Loucy (cell line): ENCODE results near the gene PLAC1.

Experiments
- H2AFZ ChIP-seq: fragments of 200-600 bp; sonication (generic); 2 replicates; pipeline ENCODE4 v1.6.0; 2016; ENCODE audit warnings: antibody characterized with exemption, mild to moderate bottlenecking, low read length, moderate library complexity
- H3F3A ChIP-seq: fragments of 200-600 bp; 2 replicates; pipeline ENCODE4 v1.6.0; 2016; ENCODE audit warnings: antibody characterized with exemption, low read depth, mild to moderate bottlenecking
- H3K27me3 ChIP-seq: fragments of 200-600 bp; sonication (generic); 2 replicates; pipeline ENCODE4 v1.6.1; 2014; ENCODE audit warnings: low read length, mild to moderate bottlenecking; ENCODE audit not compliant: insufficient read depth, poor library complexity, severe bottlenecking
- H3K36me3 ChIP-seq: fragments of 200-600 bp; sonication (generic); 2 replicates; pipeline ENCODE4 v1.6.1; 2016; ENCODE audit warnings: low read length; ENCODE audit not compliant: insufficient read depth
- H3K4me1 ChIP-seq: fragments of 200-600 bp; sonication (generic); 2 replicates; pipeline ENCODE4 v1.5.1; 2014; ENCODE audit warnings: low read length, mild to moderate bottlenecking; ENCODE audit not compliant: insufficient read depth, poor library complexity, severe bottlenecking
- H3K4me2 ChIP-seq: fragments of 200-600 bp; sonication (generic); 2 replicates; pipeline ENCODE4 v1.6.0; 2014; ENCODE audit warnings: antibody characterized with exemption, low read length, low read depth, mild to moderate bottlenecking; ENCODE audit not compliant: poor library complexity, severe bottlenecking
- H3K4me3 ChIP-seq: fragments of 200-600 bp; sonication (generic); 2 replicates; pipeline ENCODE4 v1.5.1; 2014; ENCODE audit warnings: low read length, mild to moderate bottlenecking, mixed read lengths; ENCODE audit not compliant: poor library complexity, severe bottlenecking
- H3K79me2 ChIP-seq: fragments of 200-600 bp; sonication (generic); 2 replicates; pipeline ENCODE4 v1.6.1; 2014; ENCODE audit warnings: low read length; ENCODE audit not compliant: insufficient read depth
- H3K9ac ChIP-seq: fragments of 200-600 bp; sonication (generic); 2 replicates; pipeline ENCODE4 v1.6.0; 2014; ENCODE audit warnings: mild to moderate bottlenecking, low read depth, low read length, moderate library complexity; ENCODE audit not compliant: poor library complexity, severe bottlenecking
- H3K9me2 ChIP-seq: fragments of 200-600 bp; sonication (generic); replicated peaks from 2 replicates; pipeline ENCODE4 v1.6.1; 2016; ENCODE audit warnings: low read depth, low read length, mixed read lengths
- H3K9me3 ChIP-seq: fragments of 200-600 bp; sonication (generic); 2 replicates; pipeline ENCODE4 v1.6.1; 2014; ENCODE audit warnings: mild to moderate bottlenecking, antibody characterized with exemption, low read length, low read depth; ENCODE audit not compliant: insufficient read depth
- H4K20me1 ChIP-seq: fragments of 200-600 bp; sonication (generic); 2 replicates; pipeline ENCODE4 v1.6.0; 2014; ENCODE audit warnings: antibody characterized with exemption, low read length, mild to moderate bottlenecking; ENCODE audit not compliant: insufficient read depth, poor library complexity, severe bottlenecking
- EZH2phosphoT487 ChIP-seq: fragments of 200-600 bp; IDR thresholded peaks from 2 replicates; pipeline ENCODE4 v1.6.1; 2018; ENCODE audit warnings: antibody characterized with exemption, mild to moderate bottlenecking, moderate library complexity, borderline replicate concordance
- TF ChIP-seq, protein P1 (sequence below): fragments of 200-600 bp; sonication (generic); conservative IDR thresholded peaks from 2 replicates; pipeline ENCODE4 v1.5.1; 2014; ENCODE audit warnings: mild to moderate bottlenecking, antibody characterized with exemption, low read length

Gene PLAC1

DNA sequence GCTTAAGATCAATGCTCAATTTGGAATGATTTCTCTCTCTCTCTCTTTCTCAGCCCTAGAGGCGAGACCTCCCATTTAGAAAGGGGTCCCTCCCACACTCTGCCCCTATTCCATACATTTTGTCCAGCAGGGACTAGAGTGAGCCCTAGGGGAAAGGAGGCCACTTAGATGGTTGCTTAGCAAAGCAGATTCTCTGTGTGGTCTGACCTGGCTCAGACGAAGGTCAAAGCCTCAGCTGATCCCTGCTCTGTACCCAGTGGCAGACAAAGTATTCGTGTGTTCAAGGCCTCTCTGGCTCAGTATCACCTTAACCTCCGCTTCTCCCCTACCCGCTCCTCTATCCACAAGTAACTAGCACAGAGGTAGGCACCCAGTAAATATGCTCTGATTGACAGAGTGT is 120.0 kb downstream of the PLAC1 start:
- no peak overlapping the region for H2AFZ ChIP-seq
- H3K4me1 ChIP-seq: peaks cover 14% of the 10 kb centered on the region
- no peak overlapping the region for H3K4me3 ChIP-seq
- no peaks in the 10 kb centered on the region for H3K36me3 ChIP-seq
- H3K27me3 ChIP-seq: no peaks in the 10 kb centered on the region
- no peak overlapping the region for H3K9ac ChIP-seq
- no peaks in the 10 kb centered on the region for H3F3A ChIP-seq
- H3K79me2 ChIP-seq: no peaks in the 10 kb centered on the region
- no peak overlapping the region for H3K4me2 ChIP-seq
- no peaks in the 10 kb centered on the region for H4K20me1 ChIP-seq
- H3K9me3 ChIP-seq: no peaks in the 10 kb centered on the region
- no peaks in the 10 kb centered on the region for H3K9me2 ChIP-seq
- TF ChIP-seq, protein P1, sequence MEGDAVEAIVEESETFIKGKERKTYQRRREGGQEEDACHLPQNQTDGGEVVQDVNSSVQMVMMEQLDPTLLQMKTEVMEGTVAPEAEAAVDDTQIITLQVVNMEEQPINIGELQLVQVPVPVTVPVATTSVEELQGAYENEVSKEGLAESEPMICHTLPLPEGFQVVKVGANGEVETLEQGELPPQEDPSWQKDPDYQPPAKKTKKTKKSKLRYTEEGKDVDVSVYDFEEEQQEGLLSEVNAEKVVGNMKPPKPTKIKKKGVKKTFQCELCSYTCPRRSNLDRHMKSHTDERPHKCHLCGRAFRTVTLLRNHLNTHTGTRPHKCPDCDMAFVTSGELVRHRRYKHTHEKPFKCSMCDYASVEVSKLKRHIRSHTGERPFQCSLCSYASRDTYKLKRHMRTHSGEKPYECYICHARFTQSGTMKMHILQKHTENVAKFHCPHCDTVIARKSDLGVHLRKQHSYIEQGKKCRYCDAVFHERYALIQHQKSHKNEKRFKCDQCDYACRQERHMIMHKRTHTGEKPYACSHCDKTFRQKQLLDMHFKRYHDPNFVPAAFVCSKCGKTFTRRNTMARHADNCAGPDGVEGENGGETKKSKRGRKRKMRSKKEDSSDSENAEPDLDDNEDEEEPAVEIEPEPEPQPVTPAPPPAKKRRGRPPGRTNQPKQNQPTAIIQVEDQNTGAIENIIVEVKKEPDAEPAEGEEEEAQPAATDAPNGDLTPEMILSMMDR: no peak
- no peak for TF ChIP-seq EZH2phosphoT487

DNA sequence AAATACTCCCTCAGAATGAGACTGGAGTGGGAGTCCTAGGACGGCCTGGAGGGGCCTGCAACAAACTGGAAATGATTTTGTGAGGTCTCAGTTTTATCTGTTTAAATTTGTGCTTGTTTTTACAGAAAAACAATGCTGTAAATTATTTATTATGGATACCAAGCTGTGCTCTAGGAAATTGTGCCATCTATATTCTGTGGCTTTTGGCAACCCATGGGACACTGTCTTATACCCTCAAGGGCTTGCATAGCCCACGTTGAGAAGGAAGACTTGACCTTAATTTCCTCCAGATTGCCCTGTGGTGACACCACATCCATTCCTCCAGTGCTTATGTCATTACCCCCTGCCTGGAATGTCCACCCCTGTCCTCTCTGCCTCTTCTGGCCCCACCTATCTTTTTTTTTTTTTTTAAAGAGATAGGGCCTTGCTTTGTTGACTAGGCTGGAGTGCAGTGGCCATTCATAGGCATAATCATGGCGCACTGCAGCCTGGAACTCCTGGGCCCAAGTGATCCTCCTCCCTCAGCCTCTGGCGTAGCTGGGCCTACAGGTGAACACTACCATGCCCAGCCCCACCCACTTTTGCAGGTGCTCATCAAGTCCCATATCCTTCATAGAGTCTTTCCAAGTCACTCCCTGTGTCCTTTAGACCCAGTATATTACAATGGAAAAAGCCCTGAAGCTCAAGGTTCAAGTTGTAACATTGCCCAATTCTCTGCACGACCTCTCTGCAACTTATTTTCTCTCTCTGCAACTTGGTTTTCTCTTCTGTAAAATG is 120.9 kb downstream of the PLAC1 start:
- no peak overlapping the region for H2AFZ ChIP-seq
- H3K79me2 ChIP-seq: no peaks in the 10 kb centered on the region
- H3K4me3 ChIP-seq: no peak overlapping the region
- H3K36me3 ChIP-seq: no peaks in the 10 kb centered on the region
- no peaks in the 10 kb centered on the region for H4K20me1 ChIP-seq
- no peak overlapping the region for H3K4me2 ChIP-seq
- peaks cover 6% of the 10 kb centered on the region for H3K4me1 ChIP-seq
- H3K27me3 ChIP-seq: no peaks in the 10 kb centered on the region
- H3K9me2 ChIP-seq: no peaks in the 10 kb centered on the region
- no peak overlapping the region for H3K9ac ChIP-seq
- H3F3A ChIP-seq: no peaks in the 10 kb centered on the region
- TF ChIP-seq, protein P1: no peak
- TF ChIP-seq EZH2phosphoT487: no peak
- H3K9me3 ChIP-seq: no peaks in the 10 kb centered on the region

DNA sequence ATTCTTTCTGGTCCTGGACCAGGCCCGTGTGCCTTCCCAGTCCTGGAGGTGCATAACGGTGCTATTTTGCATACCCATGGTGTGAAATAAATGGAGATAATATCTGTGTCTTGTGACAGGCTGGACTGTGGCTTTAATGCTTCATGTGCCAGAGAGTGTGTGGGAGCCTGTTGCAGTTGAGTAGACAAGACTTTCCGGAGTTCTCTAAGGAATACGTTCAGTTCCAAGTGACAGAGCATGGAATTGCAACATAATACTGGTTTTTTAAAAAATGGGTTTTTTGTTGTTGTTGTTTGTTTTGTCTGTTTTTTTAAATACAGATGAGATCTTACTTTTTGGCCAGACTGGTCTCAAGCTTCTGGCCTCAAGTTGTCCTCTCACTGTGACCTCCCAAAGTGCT is 124.3 kb downstream of the PLAC1 start:
- TF ChIP-seq, protein P1: no peak
- TF ChIP-seq EZH2phosphoT487: no peak
- H4K20me1 ChIP-seq: no peaks in the 10 kb centered on the region
- no peak overlapping the region for H3K4me3 ChIP-seq
- no peaks in the 10 kb centered on the region for H3F3A ChIP-seq
- no peaks in the 10 kb centered on the region for H3K79me2 ChIP-seq
- H3K9me3 ChIP-seq: no peaks in the 10 kb centered on the region
- H3K4me1 ChIP-seq: no peaks in the 10 kb centered on the region
- no peak overlapping the region for H3K9ac ChIP-seq
- H3K4me2 ChIP-seq: no peak overlapping the region
- no peaks in the 10 kb centered on the region for H3K9me2 ChIP-seq
- H3K27me3 ChIP-seq: no peaks in the 10 kb centered on the region
- H2AFZ ChIP-seq: no peak overlapping the region
- no peaks in the 10 kb centered on the region for H3K36me3 ChIP-seq
